Loucy (cell line): ENCODE results near the gene SPRR1A.

Experiments used
- EZH2phosphoT487 ChIP-seq: fragments of 200-600 bp; IDR thresholded peaks from 2 replicates; pipeline ENCODE4 v1.6.1; 2018; ENCODE audit warnings: antibody characterized with exemption, mild to moderate bottlenecking, moderate library complexity, borderline replicate concordance
- TF ChIP-seq, protein P1 (sequence below): fragments of 200-600 bp; sonication (generic); conservative IDR thresholded peaks from 2 replicates; pipeline ENCODE4 v1.5.1; 2014; ENCODE audit warnings: mild to moderate bottlenecking, antibody characterized with exemption, low read length

DNA sequence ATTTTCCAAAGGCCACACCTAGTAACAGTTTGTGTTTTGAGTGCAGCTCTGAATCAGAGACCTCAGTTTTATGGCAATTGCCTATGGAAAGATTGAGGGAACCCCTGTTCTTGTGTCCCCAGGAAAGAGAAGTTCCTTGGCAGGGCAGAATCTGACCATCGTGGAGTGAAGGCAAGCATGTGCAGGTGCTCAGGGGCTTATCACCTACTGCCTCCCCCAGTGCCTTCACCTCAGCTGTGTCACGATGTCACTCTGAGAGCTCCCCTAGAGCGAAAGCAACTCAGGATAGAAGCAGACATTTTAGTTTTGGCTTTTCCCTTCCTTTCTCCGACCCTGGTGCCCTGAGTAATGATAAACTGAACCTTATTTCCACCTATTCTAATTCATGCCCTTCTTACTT, 1.8 kb upstream of the SPRR1A start:
- TF ChIP-seq, protein P1, sequence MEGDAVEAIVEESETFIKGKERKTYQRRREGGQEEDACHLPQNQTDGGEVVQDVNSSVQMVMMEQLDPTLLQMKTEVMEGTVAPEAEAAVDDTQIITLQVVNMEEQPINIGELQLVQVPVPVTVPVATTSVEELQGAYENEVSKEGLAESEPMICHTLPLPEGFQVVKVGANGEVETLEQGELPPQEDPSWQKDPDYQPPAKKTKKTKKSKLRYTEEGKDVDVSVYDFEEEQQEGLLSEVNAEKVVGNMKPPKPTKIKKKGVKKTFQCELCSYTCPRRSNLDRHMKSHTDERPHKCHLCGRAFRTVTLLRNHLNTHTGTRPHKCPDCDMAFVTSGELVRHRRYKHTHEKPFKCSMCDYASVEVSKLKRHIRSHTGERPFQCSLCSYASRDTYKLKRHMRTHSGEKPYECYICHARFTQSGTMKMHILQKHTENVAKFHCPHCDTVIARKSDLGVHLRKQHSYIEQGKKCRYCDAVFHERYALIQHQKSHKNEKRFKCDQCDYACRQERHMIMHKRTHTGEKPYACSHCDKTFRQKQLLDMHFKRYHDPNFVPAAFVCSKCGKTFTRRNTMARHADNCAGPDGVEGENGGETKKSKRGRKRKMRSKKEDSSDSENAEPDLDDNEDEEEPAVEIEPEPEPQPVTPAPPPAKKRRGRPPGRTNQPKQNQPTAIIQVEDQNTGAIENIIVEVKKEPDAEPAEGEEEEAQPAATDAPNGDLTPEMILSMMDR: no peak
- no peak for TF ChIP-seq EZH2phosphoT487
